PC-9 (cell line): Measurements from ENCODE around the gene ARV1.

Experiments used
- CTCF ChIP-seq: fragments of 200-600 bp; sonication (generic); conservative IDR thresholded peaks from 2 replicates; pipeline ENCODE4 v1.6.1; 2017; ENCODE audit warnings: mixed run types, antibody characterized with exemption, mild to moderate bottlenecking, moderate library complexity
- EZH2 ChIP-seq: fragments of 200-600 bp; sonication (generic); IDR thresholded peaks from 2 replicates; pipeline ENCODE4 v1.8.0; 2017; ENCODE audit warnings: antibody characterized with exemption, low read depth

- no peak for TF ChIP-seq CTCF
- no peak for TF ChIP-seq EZH2
These were observed 968 bp upstream of the ARV1 start for GRCh38 chr1:230977761-230978490.
